ENCODE results near the gene MLX.

GRCh38 chr17:42563950-42564349 lies 3.0 kb upstream of the MLX start:
- no peak for TF ChIP-seq CTCF (IDR thresholded peaks at IDR 0.05)
- TF ChIP-seq EP300 (IDR thresholded peaks at IDR 0.05), result no peak
- no peak for TF ChIP-seq POLR2AphosphoS5 (IDR thresholded peaks at IDR 0.05)
